Hematopoietic multipotent progenitor cell treated with erythropoietin and hydrocortisone succinate and interleukin-3 and kit ligand, for 4 days (in vitro differentiated cells): ENCODE measurements around the gene CAMK2D.

Source experiments
- DNase-seq: peaks from one replicate; pipeline ENCODE4 v3.0.0-alpha.2; 2015

Gene CAMK2D

GRCh38 chr4:113678641-113679040 is 82.9 kb downstream of the CAMK2D start:
- no peak for DNase-seq

- DNase-seq = peak; percentile 4
Measured at GRCh38 chr4:113677325-113677724, 84.2 kb downstream of the CAMK2D start.

GRCh38 chr4:113675731-113676697 is 85.5 kb downstream of the CAMK2D start:
- peak; percentile 18 for DNase-seq

- DNase-seq = no peak
Measured at GRCh38 chr4:113674733-113675132, 86.8 kb downstream of the CAMK2D start.

- DNase-seq = peak; percentile 18
Measured at GRCh38 chr4:113674251-113674650, 87.3 kb downstream of the CAMK2D start.

GRCh38 chr4:113673450-113673849 is 88.1 kb downstream of the CAMK2D start:
- DNase-seq = peak; percentile 10

- DNase-seq = no peak
Measured at GRCh38 chr4:113666386-113667114, 95.0 kb downstream of the CAMK2D start.

GRCh38 chr4:113665036-113665435 is 96.5 kb downstream of the CAMK2D start:
- no peak for DNase-seq

- no peak for DNase-seq
Measured at GRCh38 chr4:113662581-113662980, 99.0 kb downstream of the CAMK2D start.

- DNase-seq = peak; percentile 21
Measured at GRCh38 chr4:113659127-113659526, 102.4 kb downstream of the CAMK2D start.

GRCh38 chr4:113657586-113658233 is 103.8 kb downstream of the CAMK2D start:
- DNase-seq = no peak

GRCh38 chr4:113653871-113654270 is 107.7 kb downstream of the CAMK2D start:
- no peak for DNase-seq

GRCh38 chr4:113646442-113646822 is 115.1 kb downstream of the CAMK2D start:
- DNase-seq = no peak

- no peak for DNase-seq
Measured at GRCh38 chr4:113645771-113646441, 115.6 kb downstream of the CAMK2D start.

GRCh38 chr4:113645288-113645687 is 116.2 kb downstream of the CAMK2D start:
- DNase-seq = no peak

- no peak for DNase-seq
Measured at GRCh38 chr4:113644398-113644797, 117.1 kb downstream of the CAMK2D start.

- DNase-seq = no peak
Measured at GRCh38 chr4:113643505-113643904, 118.0 kb downstream of the CAMK2D start.

- peak; percentile 4 for DNase-seq
Measured at GRCh38 chr4:113641025-113641431, 120.5 kb downstream of the CAMK2D start.

GRCh38 chr4:113639326-113639725 is 122.2 kb downstream of the CAMK2D start:
- DNase-seq = no peak

GRCh38 chr4:113638562-113638832 is 123.0 kb downstream of the CAMK2D start:
- DNase-seq = no peak

GRCh38 chr4:113637823-113638561 is 123.5 kb downstream of the CAMK2D start:
- DNase-seq = no peak

- DNase-seq = peak; percentile 38
Measured at GRCh38 chr4:113637363-113637762, 124.2 kb downstream of the CAMK2D start.
